ENCODE results near the gene UQCC5.

Gene UQCC5

GRCh38 chr3:52502808-52503350 lies 33.5 kb upstream of the UQCC5 start:
- no peak overlapping the region for H3K4me3 ChIP-seq (ENCODE audit: low read depth, low read length)
- DNase-seq (ENCODE audit: low read depth), result no peak

- no peak overlapping the region for H3K4me3 ChIP-seq (ENCODE audit: low read depth, low read length)
- DNase-seq (ENCODE audit: low read depth), result no peak
Observed at GRCh38 chr3:52503788-52504424, 32.5 kb upstream of the UQCC5 start.

- H3K4me3 ChIP-seq (ENCODE audit: low read depth, low read length), result no peak overlapping the region
Observed at GRCh38 chr3:52504977-52505376, 31.4 kb upstream of the UQCC5 start.

GRCh38 chr3:52506266-52506966 lies 30.0 kb upstream of the UQCC5 start:
- DNase-seq (ENCODE audit: low read depth), result no peak
- no peak overlapping the region for H3K4me3 ChIP-seq (ENCODE audit: low read depth, low read length)

More at GRCh38 chr3:52504977-52505376, 31.4 kb upstream of the UQCC5 start:
- DNase-seq (ENCODE audit: low read depth), result no peak

- H3K4me3 ChIP-seq (ENCODE audit: low read depth, low read length), result no peak overlapping the region
- DNase-seq (ENCODE audit: low read depth), result peak; percentile 35
Observed at GRCh38 chr3:52507359-52507758, 29.0 kb upstream of the UQCC5 start.

GRCh38 chr3:52509753-52510328 lies 26.6 kb upstream of the UQCC5 start:
- H3K4me3 ChIP-seq (ENCODE audit: low read depth, low read length), result no peak overlapping the region
- no peak for DNase-seq (ENCODE audit: low read depth)

- DNase-seq (ENCODE audit: low read depth), result no peak
- no peak overlapping the region for H3K4me3 ChIP-seq (ENCODE audit: low read depth, low read length)
Observed at GRCh38 chr3:52511509-52511908, 24.9 kb upstream of the UQCC5 start.

GRCh38 chr3:52512105-52512504 lies 24.3 kb upstream of the UQCC5 start:
- H3K4me3 ChIP-seq (ENCODE audit: low read depth, low read length), result no peak overlapping the region

GRCh38 chr3:52512727-52513126 lies 23.7 kb upstream of the UQCC5 start:
- no peak overlapping the region for H3K4me3 ChIP-seq (ENCODE audit: low read depth, low read length)

More at GRCh38 chr3:52512105-52512504, 24.3 kb upstream of the UQCC5 start:
- no peak for DNase-seq (ENCODE audit: low read depth)

GRCh38 chr3:52513281-52513680 lies 23.1 kb upstream of the UQCC5 start:
- no peak for DNase-seq (ENCODE audit: low read depth)
- H3K4me3 ChIP-seq (ENCODE audit: low read depth, low read length), result no peak overlapping the region

More at GRCh38 chr3:52512727-52513126, 23.7 kb upstream of the UQCC5 start:
- DNase-seq (ENCODE audit: low read depth), result no peak

- H3K4me3 ChIP-seq (ENCODE audit: low read depth, low read length), result no peak overlapping the region
- no peak for DNase-seq (ENCODE audit: low read depth)
Observed at GRCh38 chr3:52514576-52514975, 21.8 kb upstream of the UQCC5 start.

- no peak overlapping the region for H3K4me3 ChIP-seq (ENCODE audit: low read depth, low read length)
- DNase-seq (ENCODE audit: low read depth), result no peak
Observed at GRCh38 chr3:52515192-52515591, 21.2 kb upstream of the UQCC5 start.

- no peak overlapping the region for H3K4me3 ChIP-seq (ENCODE audit: low read depth, low read length)
- no peak for DNase-seq (ENCODE audit: low read depth)
Observed at GRCh38 chr3:52516509-52517195, 19.8 kb upstream of the UQCC5 start.

GRCh38 chr3:52517796-52518722 lies 18.3 kb upstream of the UQCC5 start:
- peak overlapping the region; percentile 31 for H3K4me3 ChIP-seq (ENCODE audit: low read depth, low read length)

GRCh38 chr3:52518723-52519444 lies 17.5 kb upstream of the UQCC5 start:
- DNase-seq (ENCODE audit: low read depth), result no peak
- peak overlapping the region; percentile 31 for H3K4me3 ChIP-seq (ENCODE audit: low read depth, low read length)

More at GRCh38 chr3:52517796-52518722, 18.3 kb upstream of the UQCC5 start:
- no peak for DNase-seq (ENCODE audit: low read depth)

GRCh38 chr3:52519445-52520140 lies 16.8 kb upstream of the UQCC5 start:
- no peak for DNase-seq (ENCODE audit: low read depth)
- H3K4me3 ChIP-seq (ENCODE audit: low read depth, low read length), result no peak overlapping the region

GRCh38 chr3:52520141-52520667 lies 16.2 kb upstream of the UQCC5 start:
- no peak for DNase-seq (ENCODE audit: low read depth)
- H3K4me3 ChIP-seq (ENCODE audit: low read depth, low read length), result no peak overlapping the region

All from skeletal muscle cell (primary cell).